HG03097 (cell line): Measurements from ENCODE around the gene MATN1.

Experiments used
- ATAC-seq: cut with Tn5 transposase; IDR thresholded peaks from one replicate; pipeline ENCODE4 v1.9.1; 2021; ENCODE audit not compliant: unreplicated experiment, low FRiP score

Gene MATN1

GRCh38 chr1:30745834-30746208, 22.4 kb upstream of the MATN1 start:
- no peak for ATAC-seq

DNA sequence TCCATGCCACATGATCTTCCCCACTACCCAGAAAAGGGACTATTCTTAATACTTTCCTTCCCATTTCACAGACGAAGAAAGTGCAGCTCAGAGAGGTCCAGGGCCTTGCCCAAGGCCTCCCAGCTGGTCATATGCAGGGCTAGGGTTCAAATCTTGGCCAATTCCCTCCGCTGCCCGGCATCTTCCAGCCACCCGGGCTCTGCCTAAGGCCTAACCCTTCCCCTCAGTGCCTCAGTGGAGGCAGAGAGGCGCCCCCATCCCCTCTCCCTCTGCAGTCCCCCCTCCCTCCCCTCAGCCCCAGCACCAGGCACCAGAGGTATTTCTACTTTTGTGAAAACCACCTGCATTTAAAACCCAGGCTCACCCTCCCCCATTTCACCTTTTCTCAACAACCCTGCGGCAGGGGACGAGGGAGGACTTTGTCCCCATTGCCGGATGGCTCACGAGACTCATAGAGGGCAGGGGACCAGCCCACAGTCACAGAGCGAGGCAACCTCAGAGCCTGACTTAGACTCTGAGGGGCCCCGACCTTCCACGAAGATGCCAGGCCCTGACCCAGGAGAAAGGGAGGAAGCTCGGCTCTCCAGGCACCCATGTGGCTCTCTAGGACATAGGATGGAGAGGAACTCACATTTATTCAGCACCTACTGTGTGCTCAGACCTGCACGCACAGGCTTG, 21.9 kb upstream of the MATN1 start:
- no peak for ATAC-seq

DNA sequence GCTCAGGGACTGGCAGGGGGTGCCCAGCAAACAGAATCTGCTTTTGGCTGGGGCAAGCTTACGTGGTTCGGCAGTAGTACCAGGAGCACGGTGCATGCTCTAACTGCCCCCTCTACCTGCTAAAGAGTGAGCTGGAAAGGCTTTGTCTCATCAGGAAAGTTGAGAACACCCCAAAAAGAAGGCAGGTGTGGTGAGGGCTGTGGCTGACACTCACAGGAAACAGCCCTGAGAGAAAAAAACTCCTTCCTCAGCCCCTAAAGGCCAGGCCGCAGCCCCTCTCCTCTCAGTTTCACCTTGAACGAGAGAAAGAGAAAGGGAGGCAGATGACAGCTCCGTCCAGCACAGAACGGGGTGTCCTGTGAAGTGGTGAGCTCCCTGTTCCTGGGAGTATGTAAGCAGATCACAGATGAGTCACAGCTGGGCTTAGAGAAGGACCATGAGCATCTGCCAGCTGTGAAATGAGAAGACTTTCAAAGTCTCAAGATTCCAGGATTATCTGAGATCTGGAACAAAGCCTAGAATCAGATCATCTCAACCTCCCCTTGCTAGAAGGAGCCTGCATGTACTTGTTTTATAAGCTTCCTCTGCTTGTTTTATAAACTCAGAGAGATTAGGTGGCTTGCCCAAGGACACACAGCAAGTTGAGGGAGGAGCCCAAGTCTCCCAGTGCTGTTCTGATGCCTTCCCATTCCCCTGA, 20.8 kb upstream of the MATN1 start:
- no peak for ATAC-seq

- ATAC-seq = peak; percentile 27
These were observed 20.2 kb upstream of the MATN1 start for GRCh38 chr1:30743584-30744059.

- no peak for ATAC-seq
These were observed 19.7 kb upstream of the MATN1 start for GRCh38 chr1:30742963-30743559.

DNA sequence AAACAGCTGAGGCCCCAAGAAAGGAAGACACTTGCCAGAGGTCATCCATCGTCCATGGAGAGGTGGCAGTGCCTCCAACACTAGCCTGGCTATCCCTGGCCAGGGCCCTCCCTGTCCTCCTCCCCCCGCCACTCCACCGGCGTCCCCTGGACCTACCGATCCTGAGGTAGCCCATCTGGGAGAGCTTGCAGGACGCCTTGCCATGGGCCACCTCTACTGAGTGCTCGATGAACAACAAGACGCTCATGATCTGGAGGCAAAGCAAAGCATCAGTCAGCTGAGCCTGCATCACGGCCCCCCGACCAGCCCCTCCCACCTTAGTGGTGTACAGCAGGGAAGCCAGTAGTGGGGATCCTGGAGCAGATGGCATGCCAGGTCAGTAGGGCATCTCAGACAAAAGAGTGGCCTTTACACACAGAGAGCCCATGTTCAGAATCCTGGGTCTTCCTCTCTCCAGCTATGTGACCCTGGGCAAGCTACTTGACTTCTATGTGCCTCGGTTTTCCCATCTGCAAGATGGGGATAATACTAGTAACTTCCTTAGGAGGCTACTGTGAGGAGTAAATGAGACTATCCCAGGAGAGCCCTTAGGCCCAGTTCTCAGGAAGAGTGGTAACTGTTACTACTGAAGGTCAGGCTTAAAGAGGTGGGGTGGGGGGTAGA, 19.0 kb upstream of the MATN1 start:
- no peak for ATAC-seq

DNA sequence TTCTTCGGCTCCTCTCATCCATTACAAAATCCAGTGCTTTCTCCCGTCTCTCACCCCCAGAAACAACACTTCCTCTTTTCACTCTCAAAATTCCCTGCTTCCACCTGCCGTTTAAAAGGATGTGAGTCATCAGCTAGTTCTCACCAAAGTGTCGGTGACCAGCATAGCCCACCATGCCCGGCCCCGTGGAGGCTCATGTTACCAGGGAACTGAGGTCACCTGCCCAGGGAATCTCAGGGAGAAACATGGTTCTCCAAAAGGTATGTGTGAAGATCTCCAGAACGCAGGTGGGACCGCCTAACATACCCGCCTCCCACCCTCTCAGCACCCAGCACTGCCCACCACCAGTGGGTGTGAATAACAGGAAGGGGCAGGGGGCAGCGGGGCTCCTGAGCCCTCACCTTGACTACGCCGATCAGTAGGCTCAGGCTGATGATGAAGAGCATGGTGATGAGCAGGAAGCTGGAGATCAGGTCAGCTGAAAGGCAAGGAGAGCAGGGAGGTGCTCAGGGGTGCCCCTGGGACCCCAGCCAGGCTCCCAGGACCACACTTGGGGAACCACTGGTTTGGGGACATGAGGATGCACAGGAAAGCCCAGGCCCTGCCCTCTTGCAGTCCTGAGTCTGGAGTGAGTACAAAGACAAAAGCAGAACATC, 18.0 kb upstream of the MATN1 start:
- no peak for ATAC-seq

- no peak for ATAC-seq
These were observed 17.2 kb upstream of the MATN1 start for GRCh38 chr1:30740251-30741238.

GRCh38 chr1:30739601-30740000, 16.2 kb upstream of the MATN1 start:
- no peak for ATAC-seq

DNA sequence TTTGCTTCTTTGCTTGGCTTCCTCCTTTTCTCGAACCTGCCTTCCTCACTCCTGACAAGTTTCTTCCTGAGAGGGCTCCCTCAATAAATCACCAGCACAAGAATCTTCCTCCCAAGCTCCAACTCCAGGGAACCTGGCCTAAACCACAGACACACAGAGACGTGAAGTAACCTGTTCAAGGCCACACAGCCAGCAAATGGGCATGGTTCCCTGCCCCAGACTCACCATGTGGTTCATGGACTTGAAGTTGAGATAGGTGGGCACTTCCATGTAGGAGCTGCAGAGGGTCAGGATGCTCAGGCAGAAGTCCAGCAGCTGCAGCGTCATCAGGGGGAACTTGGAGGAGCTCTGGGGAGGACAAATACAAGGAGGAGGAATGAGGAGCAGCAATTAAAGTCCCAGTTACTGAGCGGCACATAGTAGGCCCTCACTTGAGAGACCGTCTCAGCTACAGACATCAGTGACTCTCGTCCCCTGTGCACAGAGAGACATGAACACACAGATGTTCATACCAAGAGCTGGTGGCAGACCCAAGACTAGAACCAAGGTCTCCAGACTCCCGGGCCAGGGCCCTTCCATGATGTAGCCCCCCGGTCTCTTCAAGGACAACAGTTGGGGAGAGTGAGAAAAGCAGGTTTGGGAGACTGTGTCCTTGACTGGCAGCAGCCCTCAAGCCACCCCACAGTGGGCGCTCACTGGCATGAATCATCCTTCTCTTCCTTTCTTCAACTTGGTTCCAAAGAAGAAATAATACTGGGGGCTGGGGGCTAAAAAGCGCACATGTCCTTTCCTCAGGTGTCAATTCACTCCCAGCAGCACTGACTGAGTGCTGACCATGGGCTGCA, 15.6 kb upstream of the MATN1 start:
- no peak for ATAC-seq

GRCh38 chr1:30738040-30738714, 14.8 kb upstream of the MATN1 start:
- no peak for ATAC-seq

- ATAC-seq = no peak
These were observed 14.1 kb upstream of the MATN1 start for GRCh38 chr1:30737357-30738039.

- no peak for ATAC-seq
These were observed 12.5 kb upstream of the MATN1 start for GRCh38 chr1:30735668-30736498.

DNA sequence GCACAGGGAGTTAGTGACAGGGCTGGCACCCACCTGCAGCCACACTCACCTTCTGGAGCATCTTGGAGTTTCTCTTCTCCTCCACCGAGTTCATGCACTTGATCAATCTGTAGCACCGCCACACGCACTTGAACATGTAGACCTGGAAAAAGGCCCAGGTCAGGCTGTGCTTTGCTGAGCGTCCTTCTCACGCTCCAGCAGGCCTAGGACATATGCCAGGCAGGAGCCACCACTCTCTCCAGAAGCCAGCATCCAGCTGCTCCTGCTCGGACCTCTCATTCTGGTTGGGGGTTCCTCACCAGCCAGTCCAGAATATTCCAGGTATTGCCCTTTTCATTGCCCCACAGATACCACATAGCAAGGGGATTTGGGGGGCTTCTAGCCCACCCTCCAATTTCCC, 11.7 kb upstream of the MATN1 start:
- ATAC-seq = no peak

DNA sequence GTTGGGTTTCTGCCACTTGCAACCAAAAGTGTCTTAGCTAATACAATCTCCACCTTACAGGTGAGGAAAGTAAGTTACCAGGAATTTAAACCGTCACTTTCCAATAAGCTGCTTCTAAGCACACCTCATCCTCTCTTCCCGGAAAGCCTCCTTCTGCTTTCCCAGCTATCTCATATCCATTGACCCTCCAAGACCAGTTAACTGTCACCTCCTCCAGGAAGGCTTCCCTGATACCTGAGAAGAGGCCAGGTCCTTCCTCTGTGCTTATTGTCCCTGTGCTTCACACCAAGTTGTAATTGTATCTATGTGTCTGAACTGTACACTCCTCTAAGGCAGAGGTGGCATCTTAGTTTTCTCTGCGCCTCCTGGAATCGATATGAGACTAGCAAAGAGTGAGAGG, 11.2 kb upstream of the MATN1 start:
- ATAC-seq = no peak

DNA sequence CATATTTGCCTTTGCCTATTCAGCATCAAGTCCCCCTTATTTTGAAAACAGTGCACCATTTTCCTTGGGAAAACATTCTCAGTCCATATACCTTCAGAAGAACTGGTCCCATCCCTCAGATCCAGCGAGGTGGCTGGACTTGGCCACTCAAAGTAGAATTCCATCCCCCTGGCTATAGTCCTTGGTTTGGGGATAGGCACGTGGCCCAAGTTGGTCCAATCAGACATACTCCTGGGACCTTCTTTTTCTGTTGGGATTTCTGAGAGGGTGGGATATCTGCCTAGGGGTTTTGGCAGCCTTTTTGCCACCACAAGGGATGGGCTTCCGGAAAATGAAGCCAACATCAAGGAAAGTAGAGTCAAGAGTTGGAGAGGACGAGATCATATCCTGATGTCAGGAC, 10.7 kb upstream of the MATN1 start:
- ATAC-seq = no peak

DNA sequence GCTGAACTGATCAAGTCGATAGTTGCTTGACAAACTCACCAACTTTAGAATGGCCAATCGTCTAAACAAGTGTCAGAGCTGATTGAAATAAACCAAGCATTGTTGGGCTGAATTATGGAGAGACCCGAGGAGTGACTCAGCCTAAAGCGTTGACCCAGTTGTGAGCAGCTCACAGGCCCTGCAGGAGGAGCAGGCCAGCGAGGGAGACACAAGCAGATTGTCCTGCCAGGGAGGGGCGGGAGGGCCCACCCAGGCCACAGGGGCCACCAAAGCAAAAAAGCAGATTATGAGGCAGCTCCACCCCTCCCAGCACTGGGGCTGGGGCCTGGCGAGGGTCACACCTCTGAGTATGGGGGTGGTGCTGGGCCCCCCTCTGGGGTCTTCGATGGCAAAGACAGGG, 10.1 kb upstream of the MATN1 start:
- no peak for ATAC-seq
